Measurements from ENCODE around the gene TYMP. TPM values are rescaled to one million over a fixed set of nuclear protein-coding genes. Genes with fewer than 3 reads are reported as not detected.

Gene TYMP
- total RNA-seq, 1 donor from 2014 or later = 82.0 TPM

DNA sequence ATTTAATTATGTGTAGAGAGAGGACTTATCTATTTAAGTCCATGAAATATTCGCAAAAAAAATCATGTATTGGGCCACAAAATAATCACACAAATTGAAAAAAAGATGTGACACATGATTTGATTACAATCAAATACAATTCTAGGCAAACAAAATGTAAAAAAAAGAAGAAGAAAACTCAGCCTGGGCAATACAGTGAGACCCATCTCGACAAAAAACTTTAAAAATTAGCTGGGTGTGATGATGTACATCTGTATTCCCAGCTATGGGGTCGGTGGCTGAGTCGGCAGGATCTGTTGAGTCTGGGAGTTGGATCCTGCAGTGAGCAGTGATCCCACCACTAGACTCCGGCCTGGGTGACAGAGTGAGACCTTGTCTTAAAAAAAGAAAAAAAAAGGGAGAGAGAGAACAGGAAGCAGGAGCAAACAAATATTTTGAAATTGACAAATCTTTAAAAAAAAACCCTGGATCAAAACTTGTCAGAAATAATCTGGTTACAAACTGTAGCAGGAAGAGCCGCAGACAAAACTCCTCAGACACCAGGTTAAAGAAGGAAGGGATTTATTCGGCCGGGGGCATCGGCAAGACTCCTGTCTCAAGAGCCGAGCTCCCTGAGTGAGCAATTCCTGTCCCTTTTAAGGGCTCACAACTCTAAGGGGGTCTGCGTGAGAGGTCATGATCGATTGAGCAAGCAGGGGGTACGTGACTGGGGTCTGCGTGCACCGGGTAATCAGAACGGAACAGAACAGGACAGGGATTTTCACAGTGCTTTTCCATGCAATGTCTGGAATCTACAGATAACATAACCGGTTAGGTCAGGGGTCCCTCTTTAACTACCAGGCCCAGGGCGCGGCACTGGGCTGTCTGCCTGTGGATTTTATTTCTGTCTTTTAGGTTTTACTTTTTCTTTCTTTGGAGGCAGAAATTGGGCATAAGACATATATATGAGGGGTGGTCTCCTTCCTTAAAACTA is 3.3 kb upstream of the TYMP start:
- H3K4me3 ChIP-seq = no peak overlapping the region
- H3K27ac ChIP-seq = no peak overlapping the region
- H3K27me3 ChIP-seq = no peaks in the 10 kb centered on the region
- intact Hi-C loops (cut with DNase I) = no loop called here
- H3K36me3 ChIP-seq = no peaks in the 10 kb centered on the region
- TF ChIP-seq, protein P1, sequence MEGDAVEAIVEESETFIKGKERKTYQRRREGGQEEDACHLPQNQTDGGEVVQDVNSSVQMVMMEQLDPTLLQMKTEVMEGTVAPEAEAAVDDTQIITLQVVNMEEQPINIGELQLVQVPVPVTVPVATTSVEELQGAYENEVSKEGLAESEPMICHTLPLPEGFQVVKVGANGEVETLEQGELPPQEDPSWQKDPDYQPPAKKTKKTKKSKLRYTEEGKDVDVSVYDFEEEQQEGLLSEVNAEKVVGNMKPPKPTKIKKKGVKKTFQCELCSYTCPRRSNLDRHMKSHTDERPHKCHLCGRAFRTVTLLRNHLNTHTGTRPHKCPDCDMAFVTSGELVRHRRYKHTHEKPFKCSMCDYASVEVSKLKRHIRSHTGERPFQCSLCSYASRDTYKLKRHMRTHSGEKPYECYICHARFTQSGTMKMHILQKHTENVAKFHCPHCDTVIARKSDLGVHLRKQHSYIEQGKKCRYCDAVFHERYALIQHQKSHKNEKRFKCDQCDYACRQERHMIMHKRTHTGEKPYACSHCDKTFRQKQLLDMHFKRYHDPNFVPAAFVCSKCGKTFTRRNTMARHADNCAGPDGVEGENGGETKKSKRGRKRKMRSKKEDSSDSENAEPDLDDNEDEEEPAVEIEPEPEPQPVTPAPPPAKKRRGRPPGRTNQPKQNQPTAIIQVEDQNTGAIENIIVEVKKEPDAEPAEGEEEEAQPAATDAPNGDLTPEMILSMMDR (IDR thresholded peaks at IDR 0.05) = no peak
- TF ChIP-seq POLR2A (IDR thresholded peaks at IDR 0.05) (no peak), POLR2AphosphoS5 (IDR thresholded peaks at IDR 0.05; ENCODE audit: insufficient read depth in 1 of 2, low read depth in 1 of 2) (no peak)
- no peak for DNase-seq (ENCODE audit: extremely low spot score in 2 of 2)
- H3K9me3 ChIP-seq = no peaks in the 10 kb centered on the region
- H3K4me1 ChIP-seq = peaks cover 37% of the 10 kb centered on the region

DNA sequence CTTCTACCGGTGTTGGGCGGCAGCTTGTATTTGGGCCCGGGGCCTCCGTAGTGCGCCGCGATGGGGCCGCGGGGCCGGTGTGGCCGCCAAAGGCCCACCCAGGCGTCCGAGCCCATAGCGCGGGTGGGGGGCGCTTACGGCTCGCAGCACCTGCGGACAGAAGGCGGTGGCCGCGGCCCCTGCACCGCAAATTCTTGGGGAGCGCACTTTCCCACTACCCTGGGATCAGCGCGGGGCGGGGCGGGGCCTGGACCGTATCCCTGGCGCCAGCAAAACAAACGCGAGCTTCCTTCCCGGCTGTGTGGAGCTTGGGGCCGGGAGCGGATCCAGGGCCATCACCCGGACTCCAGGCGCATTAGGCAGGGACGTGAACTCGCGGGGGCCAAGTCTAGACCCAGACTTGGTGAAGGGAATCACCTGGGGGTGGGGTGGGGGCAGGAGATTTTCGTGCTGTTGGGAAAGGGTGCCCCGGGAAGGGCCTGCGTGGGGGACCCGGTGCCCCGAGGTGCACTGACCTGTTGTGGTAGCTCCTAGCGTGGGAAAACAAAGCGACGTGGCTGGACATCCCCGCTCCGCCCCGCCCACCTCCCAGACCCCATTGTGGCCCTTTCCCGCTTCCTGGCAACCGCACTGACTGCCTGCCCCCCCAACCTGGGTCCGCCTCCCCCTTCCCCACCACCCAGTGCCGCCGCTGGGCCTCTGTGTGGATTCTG is 2.3 kb upstream of the TYMP start:
- no peaks in the 10 kb centered on the region for H3K27me3 ChIP-seq
- peak overlapping the region; percentile 96 for H3K27ac ChIP-seq
- intact Hi-C loops (cut with DNase I) = no loop called here
- H3K4me1 ChIP-seq = peaks cover 39% of the 10 kb centered on the region
- TF ChIP-seq POLR2AphosphoS5 (IDR thresholded peaks at IDR 0.05; ENCODE audit: insufficient read depth in 1 of 2, low read depth in 1 of 2) = peak in 1 of 2 donors; percentile 73
- TF ChIP-seq, protein P1 (IDR thresholded peaks at IDR 0.05) = no peak
- peak in 1 of 2 donors; percentile 10 for TF ChIP-seq POLR2A (IDR thresholded peaks at IDR 0.05)
- DNase-seq (ENCODE audit: extremely low spot score in 2 of 2) = peak in 1 of 2 donors; percentile 88
- H3K4me3 ChIP-seq = peak overlapping the region; percentile 58 to 60
- H3K36me3 ChIP-seq = no peaks in the 10 kb centered on the region
- H3K9me3 ChIP-seq = no peaks in the 10 kb centered on the region

DNA sequence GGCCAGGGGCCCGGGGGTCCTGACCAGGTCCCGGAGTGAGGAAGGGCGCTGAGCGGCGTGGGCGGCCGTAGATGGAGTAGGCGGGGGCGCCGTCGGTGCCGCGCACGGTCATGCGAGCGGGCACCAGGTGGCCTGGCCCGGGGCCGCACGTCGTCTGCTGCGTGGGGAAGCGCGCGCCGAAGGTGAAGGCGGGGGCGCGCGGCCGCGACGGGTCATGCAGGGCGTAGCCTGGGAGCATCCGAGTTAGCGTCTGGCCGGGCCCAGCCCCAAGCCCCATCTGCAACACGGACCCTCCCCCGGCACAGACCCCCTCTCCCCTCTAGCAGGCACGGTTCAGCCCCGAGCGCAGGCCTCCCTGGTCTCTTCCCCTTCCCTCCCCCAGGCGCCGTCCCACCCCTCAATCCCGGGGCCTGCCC is 1.7 kb upstream of the TYMP start:
- TF ChIP-seq, protein P1 (IDR thresholded peaks at IDR 0.05) = no peak
- TF ChIP-seq POLR2AphosphoS5 (IDR thresholded peaks at IDR 0.05; ENCODE audit: insufficient read depth in 1 of 2, low read depth in 1 of 2) (no peak), POLR2A (IDR thresholded peaks at IDR 0.05) (no peak)
- Histone ChIP-seq H3K27ac (peak overlapping the region; percentile 96), H3K4me3 (peak overlapping the region; percentile 58 to 60), H3K9me3 (no peaks in the 10 kb centered on the region), H3K4me1 (peaks cover 45% of the 10 kb centered on the region), H3K36me3 (no peaks in the 10 kb centered on the region), H3K27me3 (no peaks in the 10 kb centered on the region)
- intact Hi-C loops (cut with DNase I) = no loop called here
- DNase-seq (ENCODE audit: extremely low spot score in 2 of 2) = peak in 1 of 2 donors; percentile 87

DNA sequence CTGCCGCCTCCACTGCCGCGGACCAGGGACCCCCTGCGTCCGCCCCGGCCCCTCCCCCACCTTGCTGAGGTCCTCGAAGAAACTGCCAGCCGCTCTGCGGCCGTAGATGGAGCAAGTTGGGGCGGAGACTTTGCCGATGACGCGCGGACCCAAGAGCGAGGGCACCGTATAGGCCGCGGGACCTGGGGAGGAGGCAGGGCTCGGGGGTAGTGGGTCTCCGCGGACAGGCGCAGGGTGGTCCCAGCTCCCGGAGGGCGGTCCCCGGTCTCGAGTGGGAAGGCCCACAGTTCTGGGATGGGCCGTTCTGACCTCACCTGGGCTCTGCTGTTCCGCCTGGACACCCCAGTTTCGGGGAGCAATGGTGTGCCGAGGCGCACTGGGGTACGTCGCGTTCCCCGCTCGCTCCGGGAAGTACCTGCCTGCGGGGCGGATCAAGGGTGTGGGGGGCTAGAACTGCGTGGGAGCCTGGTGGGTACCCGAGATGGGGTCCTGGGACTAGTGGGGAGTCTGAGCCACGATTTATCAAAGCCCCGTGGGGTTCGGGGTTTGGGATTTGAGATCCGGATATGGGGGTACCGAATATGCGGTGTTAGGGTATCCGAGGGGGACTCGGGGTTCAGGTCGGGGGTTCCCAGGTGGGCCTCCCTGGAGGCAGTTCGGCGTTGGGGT is 1.2 kb upstream of the TYMP start:
- peaks cover 47% of the 10 kb centered on the region for H3K4me1 ChIP-seq
- peak in 1 of 2 donors; percentile 93 for DNase-seq (ENCODE audit: extremely low spot score in 2 of 2)
- H3K27me3 ChIP-seq = no peaks in the 10 kb centered on the region

More for the DNA sequence above, 1.2 kb upstream of the TYMP start:
- Histone ChIP-seq H3K27ac (peak overlapping the region; percentile 96), H3K36me3 (no peaks in the 10 kb centered on the region), H3K9me3 (no peaks in the 10 kb centered on the region), H3K4me3 (peak overlapping the region; percentile 58 to 60)
- TF ChIP-seq POLR2AphosphoS5 (IDR thresholded peaks at IDR 0.05; ENCODE audit: insufficient read depth in 1 of 2, low read depth in 1 of 2) (peak in 1 of 2 donors; percentile 87), POLR2A (IDR thresholded peaks at IDR 0.05) (peak in 1 of 2 donors; percentile 83)
- TF ChIP-seq, protein P1 (IDR thresholded peaks at IDR 0.05) = no peak
- intact Hi-C loops (cut with DNase I) = no loop called here
